ENCODE results near the gene TRAPPC2B. TPM values are rescaled to one million over a fixed set of nuclear protein-coding genes. Genes with fewer than 3 reads are reported as not detected.

The TRAPPC2B gene
- polyA plus RNA-seq, 1 donor (not counting 4 experiments of a cell fraction or from before 2014, with no cell fraction given) = 20.8 TPM

GRCh38 chr19:57321751-57322150 lies 41.6 kb upstream of the TRAPPC2B start:
- Histone ChIP-seq H3K4me1 (ENCODE audit: control insufficient read depth, extremely low read depth, insufficient read depth, low read length) (peaks cover 13% of the 10 kb centered on the region), H3K36me3 (ENCODE audit: control insufficient read depth in 2 of 2, extremely low read depth in 1 of 2, insufficient read depth in 2 of 2, low read length in 2 of 2) (peaks cover 8 to 17% of the 10 kb centered on the region in 2 experiments), H3K4me2 (ENCODE audit: control insufficient read depth, extremely low read depth, insufficient read depth, low read depth, low read length) (peak overlapping the region; percentile 95), H2AFZ (ENCODE audit: control insufficient read depth, low read length) (no peak overlapping the region), H3K27me3 (ENCODE audit: control insufficient read depth, extremely low read depth, insufficient read depth, low read length) (no peaks in the 10 kb centered on the region), H3K4me3 (ENCODE audit: control insufficient read depth in 2 of 3, extremely low read depth in 1 of 3, insufficient read depth in 2 of 3, low read depth in 1 of 3, low read length in 3 of 3) (peak overlapping the region; percentile 80 to 92 (median 88)), H3K9me3 (ENCODE audit: control insufficient read depth, low read depth, low read length) (no peaks in the 10 kb centered on the region), H3K9ac (ENCODE audit: control insufficient read depth, extremely low read depth, insufficient read depth, low read length) (no peak overlapping the region), H3K9me1 (ENCODE audit: control insufficient read depth, extremely low read depth, insufficient read depth, low read length) (peaks cover 2% of the 10 kb centered on the region), H3K27ac (ENCODE audit: control insufficient read depth, insufficient read depth, low read length) (no peak overlapping the region), H4K20me1 (ENCODE audit: control insufficient read depth, extremely low read depth, insufficient read depth, low read length) (no peaks in the 10 kb centered on the region), H3K79me2 (ENCODE audit: control insufficient read depth, insufficient read depth, low read length) (peaks cover 35% of the 10 kb centered on the region)
- dilution Hi-C loops (cut with MboI; ENCODE audit: extremely low pct_ligation_motif_present, low sequenced_read_pairs) = no loop called here
- DNase-seq (ENCODE audit: low read depth, low spot score) = no peak
- FAIRE-seq = no peak
- no peak for TF ChIP-seq EZH2 (IDR thresholded peaks at IDR 0.05; ENCODE audit: low read length)
- no peak for TF ChIP-seq CTCF (optimal IDR thresholded peaks at IDR 0.05 in 1 of 3, IDR thresholded peaks at IDR 0.05 in 1 of 3, conservative IDR thresholded peaks at IDR 0.05 in 1 of 3; ENCODE audit: extremely low read depth in 1 of 3, insufficient read depth in 2 of 3, low read length in 3 of 3)

- FAIRE-seq (no peak), DNase-seq (ENCODE audit: low read depth, low spot score) (no peak)
- dilution Hi-C loops (cut with MboI; ENCODE audit: extremely low pct_ligation_motif_present, low sequenced_read_pairs) = no loop called here
- Histone ChIP-seq H4K20me1 (ENCODE audit: control insufficient read depth, extremely low read depth, insufficient read depth, low read length) (no peaks in the 10 kb centered on the region), H3K9ac (ENCODE audit: control insufficient read depth, extremely low read depth, insufficient read depth, low read length) (no peak overlapping the region), H3K4me1 (ENCODE audit: control insufficient read depth, extremely low read depth, insufficient read depth, low read length) (peaks cover 10% of the 10 kb centered on the region), H3K36me3 (ENCODE audit: control insufficient read depth in 2 of 2, extremely low read depth in 1 of 2, insufficient read depth in 2 of 2, low read length in 2 of 2) (peaks cover 23 to 28% of the 10 kb centered on the region in 2 experiments), H3K27me3 (ENCODE audit: control insufficient read depth, extremely low read depth, insufficient read depth, low read length) (no peaks in the 10 kb centered on the region), H2AFZ (ENCODE audit: control insufficient read depth, low read length) (no peak overlapping the region), H3K79me2 (ENCODE audit: control insufficient read depth, insufficient read depth, low read length) (peaks cover 35% of the 10 kb centered on the region), H3K4me3 (ENCODE audit: control insufficient read depth in 2 of 3, extremely low read depth in 1 of 3, insufficient read depth in 2 of 3, low read depth in 1 of 3, low read length in 3 of 3) (no peak overlapping the region), H3K4me2 (ENCODE audit: control insufficient read depth, extremely low read depth, insufficient read depth, low read depth, low read length) (no peak overlapping the region), H3K27ac (ENCODE audit: control insufficient read depth, insufficient read depth, low read length) (no peak overlapping the region), H3K9me3 (ENCODE audit: control insufficient read depth, low read depth, low read length) (no peaks in the 10 kb centered on the region), H3K9me1 (ENCODE audit: control insufficient read depth, extremely low read depth, insufficient read depth, low read length) (peaks cover 2% of the 10 kb centered on the region)
- no peak for TF ChIP-seq CTCF (optimal IDR thresholded peaks at IDR 0.05 in 1 of 3, IDR thresholded peaks at IDR 0.05 in 1 of 3, conservative IDR thresholded peaks at IDR 0.05 in 1 of 3; ENCODE audit: extremely low read depth in 1 of 3, insufficient read depth in 2 of 3, low read length in 3 of 3)
- TF ChIP-seq EZH2 (IDR thresholded peaks at IDR 0.05; ENCODE audit: low read length) = no peak
These were observed 38.4 kb upstream of the TRAPPC2B start for GRCh38 chr19:57324992-57325391.

All from keratinocyte (primary cell).